T-helper 2 cell treated with Interferon-gamma antibody and Interleukin-4, amounts not matched to agents 100 ng/mL and 5 ng/mL, for 36 hours (primary cell): ENCODE data around the gene SH2D3C. TPM values are rescaled to one million over a fixed set of nuclear protein-coding genes. Genes with fewer than 3 reads are reported as not detected.

ENCODE experiments used
- intact Hi-C: fragments of 100-400 bp; cut with micrococcal nuclease; formaldehyde crosslinking; loops from one replicate; pipeline ENCODE4 v1.15.1; 2023
- total RNA-seq: library from RNA; stranded (reverse); gene quantifications from 2 replicates; pipeline ENCODE4 v1.2.3, GENCODE V29; 2022

SH2D3C gene
- total RNA-seq, 1 donor from 2014 or later, result 57.6 TPM

DNA sequence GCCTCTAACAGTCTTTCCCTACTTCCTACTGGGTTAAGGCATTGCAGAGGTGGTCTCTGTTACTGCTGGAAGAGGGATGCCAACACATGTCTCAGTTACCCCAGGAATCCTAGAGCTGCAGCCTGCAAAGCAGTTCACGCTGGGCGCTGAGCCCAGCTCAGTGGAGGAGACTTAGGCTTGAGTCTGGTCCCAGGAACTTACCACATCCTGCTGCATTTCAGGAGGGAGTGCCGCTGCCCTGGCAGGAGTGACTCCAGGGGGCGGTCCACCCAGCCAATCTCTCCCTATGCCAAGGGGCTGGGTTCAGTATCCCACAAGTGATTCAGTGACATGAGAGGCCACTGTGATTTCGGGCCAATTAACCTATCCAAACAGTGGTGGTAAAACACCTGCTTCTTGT lies 55.0 kb downstream of the SH2D3C start:
- intact Hi-C loops, result no loop called here

DNA sequence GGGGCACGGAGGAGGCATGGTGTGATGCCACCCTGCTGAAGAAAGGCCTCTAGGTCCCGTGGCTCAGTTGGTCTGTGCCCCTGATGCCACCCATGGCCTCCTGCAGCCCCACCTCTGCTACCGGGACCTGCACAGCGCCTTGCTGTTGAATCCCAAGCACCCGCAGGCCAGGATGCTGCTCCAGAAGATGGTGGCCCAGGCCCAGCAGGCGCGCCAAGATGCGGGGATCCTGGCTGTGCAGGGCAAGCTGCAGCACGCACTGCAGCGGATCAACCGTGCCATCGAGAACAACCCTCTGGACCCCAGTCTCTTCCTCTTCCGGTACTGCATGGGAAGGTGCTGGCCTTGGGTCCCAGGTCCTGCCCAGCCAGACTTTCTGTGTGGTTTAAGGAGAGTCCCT lies 55.5 kb downstream of the SH2D3C start:
- intact Hi-C loops, result no loop called here

DNA sequence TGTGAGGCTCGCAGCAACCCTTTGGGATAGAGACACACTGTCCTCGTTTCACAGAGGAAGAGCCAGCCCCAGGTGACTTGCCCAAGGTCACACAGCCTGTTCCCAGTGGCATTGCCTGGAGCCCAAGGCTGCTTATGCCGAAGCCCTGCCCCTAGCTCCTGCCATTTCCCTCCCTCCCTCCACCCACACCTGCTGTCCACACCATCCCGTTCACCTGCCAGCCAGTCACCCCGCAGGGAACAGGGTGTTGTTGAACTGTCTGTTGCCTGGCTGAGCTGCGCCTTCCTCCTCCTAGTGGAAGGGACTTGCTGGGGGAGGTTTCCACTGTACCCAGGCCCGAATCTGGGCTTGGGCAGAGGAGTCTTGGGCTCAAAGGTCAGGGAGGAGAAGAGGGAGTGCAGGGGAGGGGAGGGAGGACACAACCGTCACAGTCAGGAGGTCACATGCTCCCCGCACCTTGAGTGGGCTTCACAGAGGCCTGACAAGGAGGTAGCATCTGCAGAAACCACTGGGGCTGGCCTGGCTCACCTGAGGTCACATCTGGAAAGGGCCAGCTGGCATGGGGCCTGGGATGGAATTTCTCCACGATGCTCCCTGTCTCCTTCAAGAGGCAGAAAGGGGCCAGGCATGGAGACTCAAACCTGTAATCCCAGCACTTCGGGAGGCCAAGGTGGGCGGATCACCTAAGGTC lies 56.3 kb downstream of the SH2D3C start:
- intact Hi-C loops, result no loop called here

DNA sequence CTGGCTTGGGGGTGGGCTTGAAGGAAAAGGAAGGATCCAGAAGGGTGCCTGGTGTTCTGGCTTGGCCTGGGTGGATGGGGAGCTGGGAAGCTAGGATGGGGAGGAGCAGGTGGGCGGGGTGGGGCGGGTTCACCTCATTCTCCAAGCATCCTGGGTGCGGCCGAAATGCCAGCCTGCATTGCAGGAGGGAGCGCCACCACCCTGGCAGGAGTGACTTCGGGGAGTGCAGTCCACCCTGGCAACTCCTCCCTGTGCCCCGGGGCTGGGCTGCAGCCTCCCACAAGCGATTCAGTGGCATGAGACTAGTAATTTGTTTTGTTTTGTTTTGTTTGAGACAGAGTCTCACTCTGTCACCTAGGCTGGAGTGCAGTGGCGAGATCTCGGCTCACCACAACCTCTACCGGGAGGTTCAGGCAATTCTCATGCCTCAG lies 57.1 kb downstream of the SH2D3C start:
- intact Hi-C loops, result no loop called here

DNA sequence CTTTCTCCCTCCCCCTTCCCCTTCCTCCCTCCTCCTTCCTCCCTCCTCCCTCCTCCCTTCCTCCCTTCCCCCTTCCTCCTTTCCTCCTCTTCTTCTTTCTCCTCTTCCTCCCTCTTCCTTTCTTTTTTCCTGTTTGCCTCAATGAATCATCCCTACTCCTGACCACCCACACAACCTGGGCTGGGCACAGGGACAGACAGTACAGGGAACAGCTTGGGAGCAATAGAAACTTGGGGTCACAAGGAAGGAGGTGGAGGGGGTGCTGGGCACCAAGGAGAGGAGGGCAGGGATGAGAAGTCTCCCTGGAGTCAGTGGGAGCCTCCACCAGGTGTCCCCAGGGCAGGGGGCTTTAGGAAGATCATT lies 57.6 kb downstream of the SH2D3C start:
- intact Hi-C loops, result no loop called here

DNA sequence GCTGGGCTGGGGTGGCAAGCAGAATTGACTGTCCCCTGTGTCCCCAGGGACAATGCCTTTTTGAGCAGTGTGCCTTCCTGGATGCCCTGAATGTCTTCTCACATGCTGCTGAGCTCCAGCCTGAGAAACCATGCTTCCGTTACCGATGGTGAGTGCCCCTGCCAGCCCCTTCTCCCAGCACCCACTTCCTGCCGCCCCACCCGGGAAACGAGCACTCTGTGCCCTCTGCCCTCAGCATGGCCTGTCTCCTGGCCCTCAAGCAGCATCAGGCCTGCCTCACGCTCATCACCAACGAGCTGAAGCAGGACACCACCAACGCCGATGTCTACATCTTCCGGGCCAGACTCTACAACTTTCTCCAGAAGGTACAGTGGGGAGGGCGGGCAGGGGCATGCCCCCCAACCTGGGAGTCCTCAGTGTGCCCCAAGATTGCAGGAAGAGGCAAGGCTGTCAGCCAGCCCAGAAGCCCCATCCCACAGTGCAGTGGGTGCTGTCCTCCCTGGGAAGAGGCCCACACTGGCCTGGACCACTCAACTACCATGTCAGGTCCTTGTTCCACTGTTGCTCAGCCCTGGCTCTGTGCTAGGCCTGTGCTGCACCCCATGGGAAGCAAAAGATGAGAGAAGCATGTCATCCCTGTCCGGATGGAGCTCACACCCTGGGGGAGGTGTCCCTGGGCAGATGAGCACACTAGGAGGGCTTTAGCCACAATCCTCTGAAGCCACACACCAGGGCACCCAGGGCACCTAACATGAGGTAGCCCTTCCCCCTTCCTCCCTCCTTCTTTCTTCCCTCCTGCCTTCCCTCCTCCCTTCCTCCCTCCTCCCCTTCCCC lies 58.2 kb downstream of the SH2D3C start:
- intact Hi-C loops, result no loop called here

DNA sequence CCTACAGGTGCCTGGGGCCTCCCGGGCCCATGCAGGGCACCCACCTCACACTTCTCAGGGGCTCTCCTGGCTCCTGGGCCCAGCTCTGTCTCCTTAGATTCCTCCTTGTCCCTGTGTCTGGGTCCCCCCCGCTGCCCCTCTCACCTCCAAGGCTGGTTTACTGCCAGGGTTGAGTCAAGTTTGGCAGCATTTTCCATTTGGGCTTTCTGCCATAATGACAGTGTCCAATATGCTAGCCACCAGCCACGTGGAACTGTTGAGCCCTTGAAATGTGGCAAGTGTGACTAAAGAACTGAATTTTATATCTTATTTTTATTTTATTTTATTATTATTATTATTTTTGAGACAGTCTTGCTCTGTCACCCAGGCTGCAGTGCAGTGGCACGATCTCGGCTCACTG lies 60.7 kb downstream of the SH2D3C start:
- intact Hi-C loops, result loop anchor here (10.0 kb wide), 1 partner anchor 103 kb away; the partner anchor contains the start of gene STXBP1

DNA sequence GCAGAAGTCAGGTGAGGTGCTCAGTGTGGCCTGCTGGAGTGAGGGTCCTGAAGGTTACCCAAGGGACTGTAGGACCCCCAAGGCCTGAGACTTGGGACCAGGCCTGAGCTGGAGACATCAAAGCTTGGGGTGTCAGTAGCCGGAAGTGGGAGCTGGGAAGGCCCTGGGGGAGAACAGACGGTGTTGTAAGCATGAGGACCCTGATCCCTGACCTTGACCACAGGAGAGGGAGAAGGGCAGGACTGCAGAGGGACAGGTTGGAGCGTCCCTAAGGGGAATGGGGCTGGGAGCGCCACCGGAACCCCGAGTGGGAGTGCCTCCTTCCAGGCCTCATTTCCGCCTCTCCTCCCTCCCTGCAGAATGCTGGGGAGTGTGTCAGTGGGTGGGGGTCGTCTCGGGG lies 62.1 kb downstream of the SH2D3C start:
- intact Hi-C loops, result loop anchor here (10.0 kb wide), 1 partner anchor 102 kb away; the partner anchor contains the start of gene STXBP1

DNA sequence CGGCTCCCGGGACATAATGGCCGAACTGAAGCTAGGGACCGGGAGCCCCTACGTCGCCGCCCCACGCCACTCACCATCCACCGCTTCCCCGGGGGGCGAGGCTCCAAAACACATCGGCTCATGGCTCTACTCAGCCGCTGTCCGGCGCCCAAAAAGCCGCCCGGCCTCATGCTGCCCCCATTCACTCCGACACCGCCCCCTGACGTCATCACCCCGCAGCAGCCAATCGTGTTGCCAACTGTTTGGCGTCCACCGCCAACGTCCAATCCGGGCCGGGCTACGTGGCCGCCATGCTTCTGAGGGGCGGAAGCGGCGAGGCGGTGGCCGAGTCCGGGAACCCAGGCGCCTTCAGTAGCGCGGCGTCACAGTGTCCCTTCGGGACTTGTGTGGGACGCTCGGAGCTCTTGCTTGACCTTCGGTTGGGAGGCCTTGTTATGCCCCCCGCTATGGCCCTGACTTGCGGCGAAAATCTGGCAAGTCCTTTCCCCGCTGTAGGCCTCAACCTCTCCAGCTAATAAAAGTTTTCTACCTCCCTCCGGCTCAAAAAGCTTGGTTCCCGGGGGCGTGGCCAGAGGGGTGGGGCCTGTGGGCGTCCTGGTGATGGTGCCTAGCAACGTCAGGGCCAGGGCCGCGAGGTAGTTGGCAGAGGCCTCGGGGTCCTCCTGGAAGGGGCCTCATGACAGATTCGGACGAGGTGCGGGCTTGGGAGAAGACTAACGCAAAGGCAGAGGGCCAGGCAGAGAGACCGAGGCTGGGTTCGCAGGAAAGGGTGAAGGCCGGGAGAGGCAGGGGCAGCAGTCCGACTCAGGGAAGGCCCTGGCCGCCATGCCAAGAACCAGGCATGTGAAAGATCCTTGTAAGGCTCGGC lies 62.8 kb downstream of the SH2D3C start, which contains the start of the genes PTRH1 and TTC16:
PTRH1 (minus strand) TSS at position 194 of the 868 bp plus-strand sequence; CDS start at position 170, 24 bp downstream.
TTC16 (plus strand) TSS at position 610 of the 868 bp plus-strand sequence; CDS start at position 677, 67 bp downstream.
- intact Hi-C loops, result loop anchor here (1.0 to 10.0 kb wide), 3 partner anchors 16 to 101 kb away; partner anchors contain the start of genes STXBP1 and TOR2A

DNA sequence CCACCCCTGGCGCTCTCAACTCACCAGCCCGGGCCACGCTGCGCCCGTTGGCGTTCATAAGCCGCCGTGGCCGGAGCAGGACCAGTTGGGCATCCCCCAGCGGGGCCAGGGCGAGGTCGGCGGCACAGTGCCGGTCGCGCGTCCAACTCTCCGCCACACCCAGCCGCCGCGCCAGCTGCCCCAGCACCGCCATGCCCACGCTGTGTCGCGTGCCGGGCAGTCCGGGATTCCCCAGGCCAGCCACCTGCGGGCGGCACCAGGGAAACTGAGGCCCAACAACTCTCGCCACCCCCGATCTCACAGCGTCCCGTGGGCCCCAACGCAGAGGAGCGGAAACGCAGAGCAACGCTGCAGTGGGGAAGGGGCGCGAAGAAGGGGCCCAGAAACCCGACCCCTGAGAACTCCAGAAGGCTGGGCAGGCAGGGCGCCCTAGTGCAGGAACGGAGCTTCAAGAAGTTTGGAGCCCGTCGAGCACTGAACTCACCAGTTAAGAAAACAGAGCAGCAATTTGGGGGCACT lies 63.5 kb downstream of the SH2D3C start:
- intact Hi-C loops, result loop anchor here (1.0 to 10.0 kb wide), 3 partner anchors 16 to 100 kb away; partner anchors contain the start of genes STXBP1 and TOR2A

DNA sequence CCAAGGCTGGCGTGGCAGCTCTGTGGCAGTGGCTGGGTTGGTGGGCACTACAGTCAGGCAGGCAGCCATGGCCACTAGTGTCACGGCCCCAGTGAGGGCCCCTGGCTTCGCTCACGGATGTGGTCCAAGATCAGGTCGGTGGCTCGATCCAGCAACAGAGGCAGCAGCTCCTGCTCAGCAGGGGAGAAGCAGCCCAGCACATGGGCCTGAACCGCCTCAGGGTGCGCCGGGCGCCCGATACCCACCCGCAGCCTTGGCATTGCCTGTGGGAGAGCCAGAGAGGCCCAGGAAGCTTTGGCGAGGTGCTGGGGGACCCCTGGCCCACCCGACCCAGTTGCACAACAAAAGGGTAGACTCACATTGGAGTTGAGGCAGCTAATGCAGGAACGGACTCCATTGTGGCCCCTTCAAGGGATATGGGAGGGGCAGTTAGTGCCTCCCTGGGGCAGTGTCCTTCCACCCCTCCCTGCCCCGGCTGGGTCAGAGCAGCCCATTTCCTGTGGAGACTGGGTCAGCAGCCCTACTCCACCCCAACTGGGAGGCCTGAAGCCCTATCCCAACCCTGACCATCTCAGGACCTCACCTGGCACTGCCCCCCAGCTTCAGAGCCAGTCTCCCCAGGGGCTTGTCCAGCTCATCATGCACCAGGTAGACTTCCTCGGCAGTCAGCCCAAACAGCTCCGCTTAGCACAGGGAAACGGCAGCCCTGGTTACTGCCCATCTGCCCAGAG lies 64.3 kb downstream of the SH2D3C start:
- intact Hi-C loops, result loop anchor here (10.0 kb wide), 1 partner anchor 99 kb away; the partner anchor contains the start of gene STXBP1

DNA sequence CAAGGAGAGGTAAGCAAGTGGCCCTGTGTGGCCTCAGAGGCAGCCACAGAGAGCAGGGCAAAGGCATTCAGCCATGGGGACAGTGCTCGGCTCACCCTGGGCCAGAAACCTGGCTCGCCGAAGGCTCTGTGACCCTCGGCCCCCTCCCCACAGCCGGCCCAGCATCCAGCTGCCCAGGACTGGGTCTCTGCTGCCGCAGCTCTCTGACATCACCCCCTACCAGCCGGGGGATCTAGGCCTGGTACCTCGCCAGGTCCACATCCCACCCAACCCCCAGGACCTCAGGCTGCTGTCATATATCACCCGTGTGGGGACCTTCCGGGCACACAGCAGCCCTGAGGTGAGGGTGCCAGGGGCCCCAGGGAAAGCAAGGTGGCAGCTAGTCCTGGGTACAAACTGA lies 65.6 kb downstream of the SH2D3C start:
- intact Hi-C loops, result loop anchor here (10.0 kb wide), 1 partner anchor 98 kb away; the partner anchor contains the start of gene STXBP1

DNA sequence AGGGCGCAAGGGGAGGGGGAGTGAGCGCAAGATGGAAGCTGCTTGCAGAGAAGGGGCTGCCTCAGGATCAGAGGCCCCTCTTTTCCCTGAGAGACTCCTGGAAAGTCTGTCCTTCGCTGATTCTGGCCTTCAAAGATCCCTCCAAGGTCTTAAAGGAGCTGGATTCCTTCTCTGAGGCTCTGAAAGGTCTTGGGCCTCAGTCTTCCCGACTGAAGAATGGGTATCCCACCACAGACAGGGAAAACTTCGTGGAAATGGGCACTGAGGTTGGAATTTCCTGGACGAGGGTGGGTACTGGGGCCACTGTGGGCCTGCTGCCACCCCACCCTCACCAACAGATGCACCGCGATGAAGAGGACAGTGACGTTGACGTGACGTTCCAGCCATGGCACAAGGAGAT lies 66.1 kb downstream of the SH2D3C start:
- intact Hi-C loops, result loop anchor here (10.0 kb wide), 1 partner anchor 98 kb away; the partner anchor contains the start of gene STXBP1

DNA sequence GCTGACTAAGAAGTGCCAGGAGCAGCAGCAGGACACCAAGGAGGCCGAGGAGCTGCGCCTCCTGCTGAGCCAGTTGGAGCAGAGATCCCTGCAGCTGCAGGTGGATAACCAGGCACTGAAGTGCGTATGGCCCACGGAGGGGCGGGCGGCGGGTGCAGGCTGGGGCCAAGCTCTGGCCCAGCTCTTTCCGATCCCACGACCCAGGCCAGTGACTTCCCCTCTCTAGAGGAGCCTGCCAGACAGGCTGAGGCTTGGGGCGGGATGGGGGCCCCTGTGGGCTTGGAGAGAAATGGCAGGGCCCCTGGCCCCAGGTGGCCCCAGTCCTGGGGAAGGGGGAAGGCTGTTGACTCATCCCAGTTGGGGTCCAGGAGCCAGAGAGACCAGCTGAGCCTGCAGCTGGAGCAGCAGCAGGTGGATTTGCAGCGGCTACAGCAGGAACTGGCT lies 66.6 kb downstream of the SH2D3C start:
- intact Hi-C loops, result loop anchor here (10.0 kb wide), 1 partner anchor 97 kb away; the partner anchor contains the start of gene STXBP1

DNA sequence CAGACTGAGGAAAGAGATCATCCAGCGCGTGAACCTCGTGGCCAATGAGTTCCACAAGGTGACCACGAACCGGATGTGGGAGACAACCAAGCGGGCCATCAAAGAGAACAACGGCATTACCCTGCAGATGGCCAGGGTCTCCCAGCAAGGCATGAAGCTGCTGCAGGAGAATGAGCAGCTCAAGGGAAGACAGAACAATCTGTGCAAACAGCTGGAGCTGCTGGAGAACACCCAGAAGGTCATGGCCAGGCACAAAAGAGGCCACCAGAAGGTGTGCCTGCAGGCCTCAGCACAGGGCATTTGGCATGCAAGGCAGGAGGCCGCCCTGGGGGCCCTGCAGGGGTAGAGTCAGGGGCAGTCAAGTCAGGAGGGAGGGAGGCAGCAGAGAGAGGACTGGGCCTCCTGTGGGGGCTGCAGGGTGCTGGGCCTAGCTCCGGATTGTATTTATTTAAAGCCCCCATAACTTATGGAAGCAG lies 67.2 kb downstream of the SH2D3C start:
- intact Hi-C loops, result loop anchor here (10.0 kb wide), 1 partner anchor 96 kb away; the partner anchor contains the start of gene STXBP1

DNA sequence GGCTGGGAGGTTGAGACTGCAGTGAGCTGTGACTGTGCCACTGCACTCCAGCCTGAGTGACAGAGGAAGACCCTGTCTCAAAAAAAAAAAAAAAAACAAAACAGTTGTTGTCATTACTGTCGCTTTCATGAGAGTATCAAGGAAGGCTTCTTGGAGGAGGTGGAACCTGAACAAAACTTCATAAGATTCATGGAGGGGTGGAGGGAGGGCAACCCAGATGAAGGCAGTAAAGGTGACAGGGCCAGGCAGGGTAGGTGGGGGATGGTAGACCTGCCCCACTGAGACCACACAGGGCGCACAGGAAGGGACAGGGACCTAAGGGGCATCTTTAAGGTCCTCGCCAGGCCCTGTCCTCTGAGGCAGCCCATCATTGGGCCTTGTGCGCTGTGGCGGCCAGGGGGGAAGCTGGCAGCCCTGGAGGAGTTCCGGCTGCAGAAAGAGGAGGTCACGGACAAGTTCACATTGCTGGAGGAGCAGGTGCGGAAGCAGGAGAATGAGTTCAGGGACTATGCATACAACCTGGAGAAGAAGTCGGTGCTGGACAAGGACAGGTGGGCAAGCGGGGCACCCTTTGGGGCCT lies 68.2 kb downstream of the SH2D3C start:
- intact Hi-C loops, result loop anchor here (10.0 kb wide), 1 partner anchor 95 kb away; the partner anchor contains the start of gene STXBP1

DNA sequence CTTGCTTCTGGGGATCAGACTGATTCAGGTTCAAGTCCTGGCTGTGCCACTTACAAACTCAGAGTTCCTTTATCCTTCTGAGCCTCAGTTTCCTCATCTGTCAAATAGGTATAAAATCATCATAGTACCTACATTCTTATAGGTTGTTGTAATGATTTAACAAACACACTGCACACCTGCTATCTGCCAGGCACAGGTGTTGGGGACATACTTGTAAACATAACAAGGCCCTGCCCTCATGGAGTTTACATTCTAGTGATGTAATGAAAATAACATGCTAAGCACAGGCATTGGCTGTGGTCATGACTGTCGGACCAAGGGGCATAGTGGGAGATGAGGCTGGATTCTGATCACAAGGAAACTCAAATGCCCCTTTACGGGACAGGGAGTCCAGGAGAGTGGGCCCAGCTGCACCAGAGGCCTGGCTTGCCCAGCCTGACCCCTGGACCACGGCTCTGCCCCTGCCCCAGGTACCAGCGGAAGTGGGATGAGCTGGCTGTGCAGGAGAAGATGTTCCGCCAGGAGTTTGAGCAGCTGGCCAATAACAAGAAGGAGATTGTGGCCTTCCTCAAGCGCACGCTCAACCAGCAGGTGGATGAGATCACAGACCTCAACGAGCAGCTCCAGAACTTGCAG lies 69.4 kb downstream of the SH2D3C start:
- intact Hi-C loops, result no loop called here

DNA sequence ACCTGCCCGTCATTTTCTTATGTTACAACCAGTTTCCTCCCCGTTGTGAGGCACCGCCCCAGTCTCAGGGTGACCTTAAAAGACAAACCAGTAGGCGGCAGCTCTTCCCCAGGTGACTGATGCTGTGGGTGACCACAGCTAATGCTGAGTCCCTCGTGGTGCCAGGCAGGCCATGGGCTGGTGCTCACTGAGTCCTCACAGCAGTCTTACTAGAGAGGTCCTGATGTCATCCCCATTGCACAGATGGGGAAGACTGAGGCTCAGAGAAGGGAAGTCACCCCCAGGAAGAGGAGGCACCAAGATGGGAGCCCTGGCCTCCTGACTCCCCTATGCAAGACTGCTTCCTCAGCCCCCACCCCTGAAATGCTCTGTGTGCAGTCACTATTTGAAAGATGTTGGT lies 70.7 kb downstream of the SH2D3C start:
- intact Hi-C loops, result no loop called here

DNA sequence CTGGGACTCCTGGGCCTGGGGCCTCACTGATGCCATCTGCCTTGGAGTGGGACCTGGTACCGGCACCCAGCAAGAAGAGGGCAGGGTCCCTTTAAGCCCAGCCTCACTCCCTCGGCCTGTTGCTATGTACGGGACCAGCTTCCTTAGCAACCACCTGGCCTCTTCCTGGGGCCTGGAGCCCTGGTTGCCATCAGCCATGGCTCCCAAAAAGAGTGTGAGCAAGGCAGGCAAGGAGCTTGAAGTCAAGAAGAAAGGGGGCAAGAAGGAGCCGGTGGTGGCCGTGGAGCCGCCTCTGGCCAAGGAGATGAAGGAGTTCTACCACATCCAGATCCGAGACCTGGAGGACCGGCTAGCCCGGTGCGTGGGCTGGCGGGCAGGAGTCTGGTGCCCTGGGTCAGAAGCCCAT lies 71.6 kb downstream of the SH2D3C start, which contains the start of gene CFAP157:
CFAP157 (plus strand) TSS at position 153 of the 406 bp plus-strand sequence; CDS start at position 197, 44 bp downstream.
- intact Hi-C loops, result no loop called here
